ENCODE data around the gene LAMC3.

DNA sequence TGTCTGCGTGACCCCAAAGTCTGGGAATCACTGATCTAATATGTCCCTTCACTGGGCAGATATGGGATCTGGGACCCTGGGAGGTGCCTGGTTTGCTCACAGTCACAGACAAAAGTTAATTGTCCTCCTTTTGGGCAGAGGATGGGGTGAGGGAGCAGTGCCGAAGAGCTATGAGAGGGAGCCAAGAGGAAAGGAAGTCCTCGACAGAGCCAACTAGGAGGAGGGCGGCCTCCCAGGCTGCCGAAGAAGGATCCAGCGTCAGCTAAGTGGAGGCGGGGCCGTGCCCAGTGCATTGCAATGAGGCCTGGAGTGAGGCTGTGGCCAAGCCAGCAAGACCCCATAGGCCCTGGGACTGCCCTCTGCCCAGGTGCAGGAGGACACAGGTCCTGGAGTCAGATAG is 98.8 kb downstream of the LAMC3 start:
- no peak for TF ChIP-seq TAF1 (IDR thresholded peaks at IDR 0.05; ENCODE audit: borderline replicate concordance, low read depth, low read length)
- no peak for TF ChIP-seq POLR2AphosphoS5 (IDR thresholded peaks at IDR 0.05; ENCODE audit: low read depth, low read length)
- no peak for TF ChIP-seq POLR2A (IDR thresholded peaks at IDR 0.05; ENCODE audit: low read depth, low read length)

Measured in GM12892 (cell line).